Right cardiac atrium (tissue), 5 donors: ENCODE results near the gene PMM2. TPM values are rescaled to one million over a fixed set of nuclear protein-coding genes. Genes with fewer than 3 reads are reported as not detected.
"Not testable (repeated sequence)": the region's sequence is repeated elsewhere in the genome, so short reads cannot be mapped to it uniquely, and the experiment has no call there.

Experiments
- ATAC-seq, 2 donors: fragments of 200-7000 bp; cut with Tn5 transposase; one replicate each; pipeline versions ENCODE4 v1.8.0 to v1.9.1; 2020; ENCODE audit warnings: moderate library complexity in 2 of 2, mild to moderate bottlenecking in 1 of 2
- DNase-seq, 3 donors: peaks; one replicate each; pipeline ENCODE4 v3.0.0-alpha.2; 2020
- H3K27ac ChIP-seq: one replicate; pipeline ENCODE4 v1.5.1; 2013; ENCODE audit warnings: mild to moderate bottlenecking, low read length, control low read depth, moderate library complexity
- H3K27me3 ChIP-seq: one replicate; pipeline ENCODE4 v1.6.1; 2013; ENCODE audit not compliant: control insufficient read depth, insufficient read depth
- H3K4me1 ChIP-seq: one replicate; pipeline ENCODE4 v1.6.1; 2013; ENCODE audit warnings: low read length; ENCODE audit not compliant: control insufficient read depth, insufficient read depth
- H3K4me3 ChIP-seq: one replicate; pipeline ENCODE4 v1.5.1; 2013; ENCODE audit warnings: low read length, control low read depth
- H3K9me3 ChIP-seq: one replicate; pipeline ENCODE4 v1.6.1; 2013; ENCODE audit warnings: low read length; ENCODE audit not compliant: control insufficient read depth
- WGBS: extraction: QIAGEN DNeasy Blood & Tissue Kit; methylation state at CpG from one replicate; pipeline ENCODE4 v1.1.7; 2013; 5-methylcytosine and 5-hydroxymethylcytosine counted together
- intact Hi-C, 4 donors: fragments of 100-400 bp; cut with DNase I; formaldehyde crosslinking; loops; one replicate each; pipeline versions ENCODE4 v1.11.0 to v1.14.0; 2022 to 2023
- polyA plus RNA-seq: library from polyadenylated mRNA; stranded (reverse); fragments of 200-250 nt; gene quantifications from one replicate; pipeline ENCODE4 v1.2.3, GENCODE V29; 2013
- total RNA-seq, 4 donors: library from RNA; stranded (reverse); fragmentation: NEBNext Ultra II Directional; extraction: Animal tissue kit (Norgen Biotek cat#: 25700); gene quantifications; one replicate each; pipeline ENCODE4 v1.2.1, GENCODE V29; 2021
- donor health status: healthy with polysubstance abuse.
- donor health status: DM: no; HTN: yes; CAD: no.
- donor health status: DM: no; HTN: no; CAD: no.
- donor health status: DM: no; HTN: yes; CAD: no; lungs with severe emphysema.
- donor health status: DM: yes; HTN: yes; CAD: no.

Gene PMM2
- total and polyA plus RNA-seq, 5 donors: 10.5 to 29.4 (median 12.8) TPM

DNA sequence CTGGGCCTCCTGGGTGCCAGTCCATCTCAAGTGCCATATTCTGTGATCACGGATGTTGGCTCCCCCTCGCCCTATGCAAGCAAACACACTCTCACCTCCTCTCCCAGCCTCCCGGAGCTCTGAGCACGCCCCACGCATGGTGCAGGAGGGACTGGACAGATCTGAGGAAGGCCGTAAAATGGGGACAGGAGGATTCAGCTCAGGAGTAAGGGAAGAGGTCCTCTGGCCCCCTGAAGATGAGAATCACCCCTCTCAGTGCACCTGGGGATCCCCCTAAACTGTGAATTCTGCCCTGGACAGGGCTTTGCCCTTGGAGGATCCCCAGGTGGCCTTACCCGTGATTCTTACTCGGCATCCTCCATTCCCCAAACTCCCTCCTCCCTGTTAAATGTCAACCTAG lies 15.8 kb upstream of the PMM2 start:
- Histone ChIP-seq H3K9me3 (no peaks in the 10 kb centered on the region), H3K4me1 (no peaks in the 10 kb centered on the region), H3K4me3 (no peak overlapping the region), H3K27ac (no peak overlapping the region), H3K27me3 (no peaks in the 10 kb centered on the region)
- 93% methylated on average over 8 of the region's 8 CpGs for WGBS
- intact Hi-C loops: loop anchor here in 1 of 4 donors (5.0 kb wide), 1 partner anchor 124 kb away; no protein-coding TSS in a partner anchor
- DNase-seq (no peak), ATAC-seq (no peak)

DNA sequence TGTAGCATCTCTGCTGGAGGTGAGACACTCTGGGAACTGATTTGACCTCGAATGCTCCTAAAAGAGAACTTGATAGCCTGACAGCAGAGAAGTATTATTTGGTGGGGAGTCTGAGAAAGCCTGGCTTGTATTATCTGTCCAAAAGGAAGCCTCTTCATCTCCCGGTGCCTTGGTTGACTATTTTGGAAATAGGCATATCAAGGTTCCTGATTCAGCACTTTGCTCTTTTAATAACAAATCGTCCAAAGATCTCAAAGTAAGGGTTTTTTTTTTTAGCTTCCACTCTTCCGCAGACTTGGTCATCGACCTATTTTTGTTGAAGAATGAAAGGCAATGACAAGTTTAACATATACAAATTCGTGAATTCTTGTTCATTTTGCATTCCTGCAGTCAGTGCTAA lies 15.0 kb upstream of the PMM2 start:
- DNase-seq (no peak), ATAC-seq (no peak)
- intact Hi-C loops: loop anchor here in 1 of 4 donors (5.0 kb wide), 1 partner anchor 125 kb away; no protein-coding TSS in a partner anchor
- Histone ChIP-seq H3K4me1 (no peaks in the 10 kb centered on the region), H3K27me3 (no peaks in the 10 kb centered on the region), H3K27ac (no peak overlapping the region), H3K9me3 (no peaks in the 10 kb centered on the region), H3K4me3 (no peak overlapping the region)
- WGBS: 70% methylated on average over 6 of the region's 6 CpGs

GRCh38 chr16:8785408-8785807 lies 12.2 kb upstream of the PMM2 start:
- DNase-seq (no peak), ATAC-seq (no peak)
- intact Hi-C loops: no loop called here
- Histone ChIP-seq H3K27ac (no peak overlapping the region), H3K4me1 (no peaks in the 10 kb centered on the region), H3K4me3 (no peak overlapping the region), H3K27me3 (no peaks in the 10 kb centered on the region), H3K9me3 (no peaks in the 10 kb centered on the region)
- WGBS: 81% methylated on average over 6 of the region's 6 CpGs

DNA sequence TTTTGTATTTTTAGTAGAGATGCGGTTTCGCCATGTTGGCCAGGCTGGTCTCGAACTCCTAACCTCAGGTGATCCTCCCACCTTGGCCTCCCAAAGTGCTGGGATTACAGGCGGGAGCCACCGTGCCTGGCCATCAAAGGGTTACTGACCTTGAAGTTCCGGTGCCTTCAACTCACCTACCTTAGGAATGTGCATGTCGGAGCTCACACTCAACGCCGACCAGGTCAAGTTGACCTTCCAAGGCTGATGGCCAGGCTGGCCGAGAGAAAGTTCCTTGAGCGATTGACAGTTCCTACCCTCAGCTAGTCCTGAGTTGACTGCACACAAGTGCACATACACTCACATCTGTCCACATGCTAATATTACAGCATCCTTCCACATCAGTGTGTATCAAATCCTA lies 11.3 kb upstream of the PMM2 start:
- H3K27ac ChIP-seq, H3K27me3 ChIP-seq, H3K4me1 ChIP-seq, intact Hi-C loops, H3K4me3 ChIP-seq, ATAC-seq, DNase-seq, H3K9me3 ChIP-seq: not testable (repeated sequence)
- WGBS: 79% methylated on average over 11 of the region's 11 CpGs

GRCh38 chr16:8788578-8789172 lies 9.0 kb upstream of the PMM2 start:
- Histone ChIP-seq H3K4me1 (no peaks in the 10 kb centered on the region), H3K4me3 (no peak overlapping the region), H3K9me3 (no peaks in the 10 kb centered on the region), H3K27ac (no peak overlapping the region), H3K27me3 (no peaks in the 10 kb centered on the region)
- DNase-seq: no peak
- 86% methylated on average over 8 of the region's 8 CpGs for WGBS
- no peak for ATAC-seq
- intact Hi-C loops: no loop called here

GRCh38 chr16:8795091-8795490 lies 2.5 kb upstream of the PMM2 start:
- no peaks in the 10 kb centered on the region for H3K27me3 ChIP-seq
- DNase-seq: no peak
- H3K9me3 ChIP-seq: no peaks in the 10 kb centered on the region
- H3K4me1 ChIP-seq: peaks cover 10% of the 10 kb centered on the region
- intact Hi-C loops: loop anchor here in 3 of 4 donors (5.0 to 10.0 kb wide), 4 partner anchors 70 to 133 kb away; partner anchors contain the start of genes ABAT (in 1 of the 3), CARHSP1 (in 1 of the 3) and LITAFD (in 1 of the 3)
- no peak overlapping the region for H3K4me3 ChIP-seq
- no peak for ATAC-seq
- 90% methylated on average over 8 of the region's 8 CpGs for WGBS
- no peak overlapping the region for H3K27ac ChIP-seq

- Histone ChIP-seq H3K9me3 (no peaks in the 10 kb centered on the region), H3K27me3 (no peaks in the 10 kb centered on the region), H3K4me1 (peaks cover 10% of the 10 kb centered on the region), H3K4me3 (no peak overlapping the region), H3K27ac (no peak overlapping the region)
- WGBS: 93% methylated on average over 10 of the region's 10 CpGs
- no peak for DNase-seq
- ATAC-seq: no peak
- intact Hi-C loops: loop anchor here in 3 of 4 donors (5.0 to 10.0 kb wide), 4 partner anchors 69 to 134 kb away; partner anchors contain the start of genes ABAT (in 1 of the 3), CARHSP1 (in 1 of the 3) and LITAFD (in 1 of the 3)
Observed at GRCh38 chr16:8795818-8796217, 1.8 kb upstream of the PMM2 start.

- intact Hi-C loops: loop anchor here in 3 of 4 donors (5.0 to 10.0 kb wide), 4 partner anchors 68 to 134 kb away; partner anchors contain the start of genes ABAT (in 1 of the 3), CARHSP1 (in 1 of the 3) and LITAFD (in 1 of the 3)
- no peaks in the 10 kb centered on the region for H3K27me3 ChIP-seq
- H3K9me3 ChIP-seq: no peaks in the 10 kb centered on the region
- no peak overlapping the region for H3K27ac ChIP-seq
- DNase-seq (no peak), ATAC-seq (no peak)
- H3K4me3 ChIP-seq: peak overlapping the region; percentile 86
- H3K4me1 ChIP-seq: peaks cover 10% of the 10 kb centered on the region
- WGBS: 45% methylated on average over 14 of the region's 14 CpGs
Observed at GRCh38 chr16:8796469-8797363, 923 bp upstream of the PMM2 start.

DNA sequence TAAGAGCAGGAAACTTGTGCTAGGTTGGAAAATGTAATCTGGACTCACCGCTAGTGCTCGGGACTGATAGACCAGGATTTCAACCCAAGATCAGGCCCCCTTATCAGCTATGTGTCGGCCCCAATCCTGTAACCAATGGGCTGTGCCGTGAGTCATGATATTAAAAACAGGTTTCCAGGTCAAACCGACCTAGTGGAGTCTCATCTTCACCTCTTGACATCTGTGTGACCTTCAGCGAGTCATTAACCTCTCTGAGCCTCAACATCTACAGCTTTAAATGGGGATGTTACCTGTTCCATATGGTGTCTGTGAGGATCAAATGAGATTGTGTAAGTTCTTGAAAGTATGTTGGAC lies 512 bp downstream of the PMM2 start:
- intact Hi-C loops: loop anchor here in 3 of 4 donors (5.0 to 10.0 kb wide), 4 partner anchors 67 to 136 kb away; partner anchors contain the start of genes ABAT (in 1 of the 3), CARHSP1 (in 1 of the 3) and LITAFD (in 1 of the 3)
- H3K27me3 ChIP-seq: no peaks in the 10 kb centered on the region
- H3K4me1 ChIP-seq: peaks cover 10% of the 10 kb centered on the region
- peak overlapping the region; percentile 65 for H3K27ac ChIP-seq
- under 1% methylated on average over 6 of the region's 6 CpGs for WGBS
- ATAC-seq (peak in 1 of 2 donors; percentile 24), DNase-seq (no peak)
- peak overlapping the region; percentile 86 for H3K4me3 ChIP-seq
- no peaks in the 10 kb centered on the region for H3K9me3 ChIP-seq

DNA sequence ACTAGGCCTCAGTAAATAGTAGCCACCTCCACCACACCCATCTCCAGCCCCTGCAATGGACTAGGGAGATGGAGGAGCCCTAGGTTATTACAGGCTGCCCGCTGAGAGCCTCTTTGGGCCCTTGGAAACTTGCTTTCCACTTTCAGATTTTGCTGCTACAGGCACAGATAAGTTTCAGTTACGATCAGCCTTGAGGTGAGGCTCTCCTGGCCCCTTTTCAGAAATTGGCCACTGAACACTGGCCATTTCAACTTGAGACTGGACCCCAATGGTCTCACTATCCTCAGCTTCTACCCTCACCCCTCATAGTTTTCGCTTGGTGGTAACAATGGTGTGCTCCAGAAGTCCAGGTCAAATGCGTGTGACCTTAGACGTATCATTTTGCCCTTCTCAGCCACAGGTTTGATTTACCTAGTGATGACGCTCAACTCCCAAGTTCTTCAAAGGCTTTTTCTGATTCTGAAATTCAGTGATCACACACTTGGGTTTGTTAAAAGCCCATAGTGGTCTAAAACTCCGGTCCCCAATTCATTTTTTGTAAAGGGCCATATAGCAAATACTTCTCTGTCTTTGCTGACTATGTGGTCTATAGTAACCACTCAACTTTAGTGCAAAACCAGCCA lies 1.0 kb downstream of the PMM2 start:
- Histone ChIP-seq H3K4me3 (peak overlapping the region; percentile 86), H3K4me1 (peaks cover 10% of the 10 kb centered on the region), H3K27ac (peak overlapping the region; percentile 59), H3K9me3 (no peaks in the 10 kb centered on the region), H3K27me3 (no peaks in the 10 kb centered on the region)
- 56% methylated on average over 7 of the region's 7 CpGs for WGBS
- ATAC-seq: peak in 1 of 2 donors; percentile 3
- intact Hi-C loops: loop anchor here in 3 of 4 donors (5.0 to 10.0 kb wide), 4 partner anchors 66 to 136 kb away; partner anchors contain the start of genes ABAT (in 1 of the 3), CARHSP1 (in 1 of the 3) and LITAFD (in 1 of the 3)
- DNase-seq: no peak
